ENCODE results near the gene STING1.
"Not testable (repeated sequence)": the region's sequence is repeated elsewhere in the genome, so short reads cannot be mapped to it uniquely, and the experiment has no call there.

GRCh38 chr5:139479729-139480128, 2.8 kb downstream of the STING1 start:
- not testable (repeated sequence) for TF ChIP-seq YY1 (IDR thresholded peaks at IDR 0.05; ENCODE audit: insufficient read depth, insufficient read length); ZNF274 (IDR thresholded peaks at IDR 0.05; ENCODE audit: low read depth, low read length)

All from NT2/D1 (cell line).